D341Med (cell line): ENCODE results near the gene AHDC1.
A peak's percentile ranks its signal among the peaks of the same experiment; 100 is the strongest.
"Not testable (repeated sequence)": the region's sequence is repeated elsewhere in the genome, so short reads cannot be mapped to it uniquely, and the experiment has no call there.

Source experiments
- DNase-seq: peaks from one replicate; pipeline ENCODE4 v3.0.0; 2012; ENCODE audit warnings: low spot score

AHDC1 gene

GRCh38 chr1:27634177-27634984, 30.4 kb upstream of the AHDC1 start:
- DNase-seq = peak; percentile 50

GRCh38 chr1:27633640-27634176, 29.8 kb upstream of the AHDC1 start:
- no peak for DNase-seq

GRCh38 chr1:27633298-27633610, 29.3 kb upstream of the AHDC1 start:
- DNase-seq = no peak

GRCh38 chr1:27632387-27633297, 28.7 kb upstream of the AHDC1 start:
- no peak for DNase-seq

GRCh38 chr1:27630859-27631491, 27.0 kb upstream of the AHDC1 start:
- DNase-seq = no peak

GRCh38 chr1:27628712-27629111, 24.8 kb upstream of the AHDC1 start:
- DNase-seq = no peak

GRCh38 chr1:27627733-27628132, 23.8 kb upstream of the AHDC1 start:
- not testable (repeated sequence) for DNase-seq

- no peak for DNase-seq
Observed at GRCh38 chr1:27627061-27627460, 23.1 kb upstream of the AHDC1 start.

GRCh38 chr1:27626031-27626935, 22.3 kb upstream of the AHDC1 start:
- no peak for DNase-seq

GRCh38 chr1:27624467-27625178, 20.7 kb upstream of the AHDC1 start:
- no peak for DNase-seq

GRCh38 chr1:27623327-27624212, 19.6 kb upstream of the AHDC1 start:
- DNase-seq = no peak

GRCh38 chr1:27622828-27623227, 18.9 kb upstream of the AHDC1 start:
- DNase-seq = no peak

GRCh38 chr1:27621051-27621920, 17.3 kb upstream of the AHDC1 start:
- no peak for DNase-seq

- DNase-seq = not testable (repeated sequence)
Observed at GRCh38 chr1:27619782-27620438, 16.0 kb upstream of the AHDC1 start.

GRCh38 chr1:27618341-27619082, 14.6 kb upstream of the AHDC1 start:
- no peak for DNase-seq

GRCh38 chr1:27617420-27617819, 13.5 kb upstream of the AHDC1 start:
- no peak for DNase-seq

- DNase-seq = no peak
Observed at GRCh38 chr1:27616441-27616840, 12.5 kb upstream of the AHDC1 start.
